CD4-positive, alpha-beta T cell treated with Interleukin-4 for 1 hour (primary cell): Measurements from ENCODE around the gene FYCO1.
"Not testable (repeated sequence)": the region's sequence is repeated elsewhere in the genome, so short reads cannot be mapped to it uniquely, and the experiment has no call there.

ENCODE experiments used
- DNase-seq, 2 donors: peaks; one replicate each; pipeline ENCODE4 v3.0.0-alpha.2; 2020 to 2022

Gene FYCO1

GRCh38 chr3:46008058-46008457, 12.4 kb upstream of the FYCO1 start:
- DNase-seq, result no peak

DNA sequence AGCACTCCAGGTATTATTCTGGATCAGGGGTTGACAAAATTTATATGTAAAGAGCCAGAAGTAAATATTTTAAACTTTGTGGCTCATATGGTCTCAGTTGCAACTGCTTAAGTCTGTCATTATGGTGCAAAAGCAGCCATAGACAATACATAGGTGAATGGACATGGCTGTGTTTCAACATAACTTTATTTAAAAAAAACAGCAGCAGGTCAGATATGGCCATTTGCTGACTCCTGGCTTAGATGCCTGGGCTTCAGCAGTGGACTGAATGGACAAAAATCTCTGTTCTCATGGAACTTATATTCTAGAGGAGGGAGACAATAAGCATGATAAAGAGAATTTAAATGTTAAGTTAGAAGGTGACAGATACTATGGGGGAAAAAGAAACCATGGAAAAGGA, 11.7 kb upstream of the FYCO1 start:
- DNase-seq, result no peak

GRCh38 chr3:46006238-46007032, 10.8 kb upstream of the FYCO1 start:
- no peak for DNase-seq

DNA sequence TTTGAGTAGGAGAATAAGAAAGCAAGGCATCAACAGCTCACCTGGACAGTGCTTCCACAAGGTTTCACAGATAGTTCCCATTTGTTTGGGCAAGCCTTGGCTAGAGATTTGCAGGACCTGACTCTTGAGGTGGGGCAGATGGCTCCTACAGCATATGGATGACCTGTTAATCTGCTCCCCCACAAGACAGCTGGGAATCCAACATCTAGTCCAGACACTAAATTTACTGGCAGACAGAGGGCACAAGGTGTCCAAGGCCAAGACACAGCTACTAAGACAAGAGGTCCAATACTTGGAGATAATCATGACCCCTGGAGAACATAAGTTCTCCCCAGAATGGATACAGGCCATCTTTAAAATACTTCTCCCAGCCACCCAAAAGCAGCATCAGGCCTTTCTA, 8.1 kb upstream of the FYCO1 start:
- not testable (repeated sequence) for DNase-seq

DNA sequence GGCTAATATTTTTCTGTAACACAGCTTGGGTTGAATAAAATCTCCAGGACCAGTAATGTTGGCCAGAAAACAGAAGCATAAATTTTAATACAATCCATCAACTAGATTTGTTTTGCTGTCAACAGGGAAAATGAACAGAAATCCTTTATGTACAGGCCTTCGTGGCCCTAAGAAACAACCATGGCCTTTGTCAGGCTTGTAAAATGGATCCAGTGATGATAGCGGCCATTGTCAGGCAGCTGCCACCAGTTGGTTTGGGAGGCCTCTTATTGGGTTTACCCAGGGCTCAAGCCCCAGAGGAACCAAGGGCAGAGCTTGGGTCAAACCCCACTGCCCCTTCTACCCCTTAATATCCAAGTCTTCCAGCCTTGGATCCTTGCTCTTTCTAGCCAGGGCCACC, 5.6 kb upstream of the FYCO1 start:
- no peak for DNase-seq

DNA sequence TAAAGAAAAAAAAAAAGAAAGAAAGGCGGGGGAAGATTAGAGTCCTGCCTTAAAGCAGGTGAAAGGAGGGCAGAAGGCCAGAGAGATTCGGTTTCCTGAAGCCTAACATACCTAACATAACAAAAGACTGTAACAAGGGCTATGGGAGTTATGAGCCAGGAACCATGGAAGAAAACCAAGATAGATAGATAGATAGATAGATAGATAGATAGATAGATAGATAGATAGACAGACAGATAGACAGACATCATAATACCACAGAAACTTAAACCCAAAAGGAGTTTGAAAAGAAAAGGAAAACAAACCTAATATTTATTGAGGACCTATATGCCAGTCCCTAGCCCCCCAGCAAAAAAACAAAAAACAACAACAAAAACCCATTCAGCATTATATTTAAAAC, 2.3 kb upstream of the FYCO1 start:
- no peak for DNase-seq

GRCh38 chr3:45997499-45997898, 1.9 kb upstream of the FYCO1 start:
- not testable (repeated sequence) for DNase-seq

DNA sequence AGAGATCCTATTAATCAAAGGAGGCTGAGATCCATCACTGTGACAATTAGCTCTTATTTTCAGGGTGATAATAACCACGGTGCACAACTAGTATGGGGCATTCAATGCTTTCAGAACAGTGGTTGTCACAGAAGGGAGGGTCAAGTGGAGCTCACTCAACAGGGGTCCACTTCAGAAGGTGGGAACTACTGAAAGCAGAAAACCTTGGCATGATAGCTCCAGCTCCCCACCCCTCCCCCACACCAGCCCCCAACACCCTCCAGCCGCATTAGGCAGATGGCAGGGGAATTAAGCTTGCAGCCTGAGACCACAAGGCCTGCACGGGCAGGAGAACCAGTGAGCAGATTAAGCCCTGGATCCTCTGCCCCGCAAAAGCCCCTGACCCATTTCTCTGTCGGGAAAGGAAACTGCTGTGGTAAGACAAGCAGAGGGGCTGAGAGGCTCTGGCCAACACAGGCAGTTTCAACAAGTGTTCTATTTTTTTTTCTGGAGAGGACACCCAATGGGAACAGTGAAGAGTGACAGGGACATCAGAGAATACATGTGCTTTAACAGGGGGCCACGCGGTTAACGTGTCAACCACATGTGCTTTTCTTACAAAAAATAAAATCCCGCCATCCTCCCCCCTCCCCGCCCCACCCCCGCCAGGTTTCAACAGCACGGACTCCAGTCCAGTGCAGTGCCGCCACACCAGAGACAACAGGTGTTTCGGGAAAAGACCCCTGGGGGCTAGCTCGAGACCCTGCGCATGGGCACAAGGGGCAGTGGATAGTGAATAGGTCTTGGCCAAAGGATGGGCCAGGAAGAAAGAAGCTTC, 997 bp downstream of the FYCO1 start:
- DNase-seq, result peak; percentile 52 to 71

DNA sequence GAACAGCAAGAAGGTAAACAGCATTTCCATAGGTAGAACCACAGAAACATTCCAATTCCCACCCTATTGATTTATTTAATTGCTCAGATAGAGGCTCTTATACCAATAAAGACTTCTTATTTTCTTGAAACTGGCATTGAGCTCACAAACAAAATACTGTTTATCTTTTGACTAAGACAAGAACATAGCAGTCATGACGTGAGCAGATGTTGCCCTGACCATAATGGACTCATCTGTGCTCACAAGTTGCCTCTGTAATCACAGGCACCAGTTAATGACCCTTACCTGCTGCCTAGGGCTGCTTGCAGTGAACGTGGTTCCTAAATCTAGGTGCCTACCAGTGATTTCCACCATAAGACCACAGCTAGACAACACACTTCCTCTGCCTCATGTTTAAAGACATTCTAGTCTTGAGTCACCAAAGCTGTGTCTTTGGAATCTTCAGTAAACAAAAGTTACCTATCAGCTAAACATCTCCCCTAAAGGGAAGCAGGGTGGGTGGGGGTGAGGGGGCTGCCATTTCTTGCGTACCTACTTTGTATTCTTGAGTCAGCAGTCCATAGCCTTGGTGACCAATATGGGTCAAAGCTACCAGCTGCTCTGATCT, 2.1 kb downstream of the FYCO1 start:
- peak; percentile 31 to 55 for DNase-seq

DNA sequence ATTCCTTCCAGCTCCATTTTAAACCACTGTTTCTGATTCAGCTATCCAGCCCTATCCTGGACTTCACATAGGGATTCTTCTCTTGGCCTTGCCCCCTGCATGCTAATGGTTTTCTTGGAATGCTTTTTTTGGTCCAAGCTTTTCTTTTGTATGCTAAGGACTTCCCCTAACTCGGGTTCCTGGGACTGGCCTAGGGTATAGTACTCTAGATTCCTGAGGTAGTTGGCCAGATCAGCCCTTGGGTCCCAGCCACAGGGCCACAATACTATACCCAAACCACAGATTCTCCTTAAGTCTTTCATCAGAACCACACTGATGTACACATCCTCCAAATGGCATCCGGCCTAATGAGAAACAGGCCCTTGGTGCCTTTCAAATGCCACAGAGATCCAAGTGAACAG, 2.8 kb downstream of the FYCO1 start:
- DNase-seq, result no peak

DNA sequence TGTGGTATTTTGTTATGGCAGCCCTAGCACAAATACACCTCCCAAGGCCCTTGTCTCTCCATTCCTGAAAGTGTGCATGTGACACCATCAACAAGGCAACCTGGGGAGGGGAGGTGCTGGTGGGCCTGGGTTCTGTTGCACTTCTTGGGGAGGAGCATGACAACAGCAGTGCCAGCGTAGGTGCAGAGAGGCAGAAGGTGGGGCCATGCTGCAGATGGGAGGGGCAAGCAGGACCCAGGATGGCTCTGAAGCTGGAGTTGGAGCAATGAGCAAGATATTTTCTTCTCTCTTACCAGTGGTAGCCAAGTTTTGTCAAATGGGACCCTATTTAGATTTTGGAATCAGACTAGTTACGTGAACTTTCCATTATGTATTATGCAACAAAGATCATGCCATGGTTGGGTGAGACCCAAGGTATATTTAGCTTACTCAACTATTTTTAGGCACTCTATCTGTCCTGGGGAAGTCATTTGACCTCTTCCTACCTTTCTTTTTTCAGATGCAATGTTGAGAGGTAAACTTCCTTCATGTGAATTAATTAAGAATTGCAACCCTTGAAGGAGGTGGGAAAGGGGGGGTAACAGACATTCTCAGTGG, 3.4 kb downstream of the FYCO1 start:
- DNase-seq, result no peak

DNA sequence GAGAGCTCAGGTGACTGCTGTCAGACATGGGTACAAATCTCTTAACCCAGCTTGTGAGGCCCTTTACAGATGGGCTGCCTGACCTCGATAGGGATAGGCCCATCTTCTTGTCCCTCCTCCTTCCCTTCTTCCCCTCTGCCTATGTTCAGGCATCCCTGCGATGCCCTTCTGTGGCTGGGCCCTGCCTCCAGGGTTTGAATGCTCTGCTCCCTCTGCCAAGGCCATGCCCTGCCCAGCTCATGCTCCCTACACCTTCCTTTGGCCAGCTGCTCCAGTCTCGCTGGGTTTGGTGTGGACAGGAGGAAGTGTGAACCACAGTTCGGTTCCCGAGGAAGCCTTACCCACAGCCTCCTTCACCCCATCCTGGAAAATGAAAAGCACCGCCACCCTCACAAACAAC, 4.3 kb downstream of the FYCO1 start:
- DNase-seq, result no peak

GRCh38 chr3:45990181-45990580, 5.4 kb downstream of the FYCO1 start:
- no peak for DNase-seq

DNA sequence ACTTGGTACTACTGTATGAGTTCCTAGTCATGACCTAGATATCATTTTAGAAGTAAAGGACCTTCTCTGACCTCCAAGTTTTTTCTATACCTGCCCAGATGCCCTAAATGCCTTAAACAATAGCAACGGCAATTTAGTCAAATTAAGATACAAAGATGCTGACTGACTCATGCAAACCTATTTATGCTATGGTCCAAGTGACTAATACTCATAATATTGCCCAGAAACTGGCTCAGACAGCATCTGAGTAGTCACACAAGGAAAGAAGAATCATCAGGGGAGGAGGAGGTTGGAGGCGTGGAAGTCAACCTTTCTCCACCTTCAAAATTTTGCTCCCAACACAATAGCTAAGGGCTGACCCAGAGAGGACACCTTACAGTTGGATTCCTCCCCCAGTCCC, 6.8 kb downstream of the FYCO1 start:
- DNase-seq, result no peak

- DNase-seq, result no peak
Measured at GRCh38 chr3:45988362-45988761, 7.3 kb downstream of the FYCO1 start.

DNA sequence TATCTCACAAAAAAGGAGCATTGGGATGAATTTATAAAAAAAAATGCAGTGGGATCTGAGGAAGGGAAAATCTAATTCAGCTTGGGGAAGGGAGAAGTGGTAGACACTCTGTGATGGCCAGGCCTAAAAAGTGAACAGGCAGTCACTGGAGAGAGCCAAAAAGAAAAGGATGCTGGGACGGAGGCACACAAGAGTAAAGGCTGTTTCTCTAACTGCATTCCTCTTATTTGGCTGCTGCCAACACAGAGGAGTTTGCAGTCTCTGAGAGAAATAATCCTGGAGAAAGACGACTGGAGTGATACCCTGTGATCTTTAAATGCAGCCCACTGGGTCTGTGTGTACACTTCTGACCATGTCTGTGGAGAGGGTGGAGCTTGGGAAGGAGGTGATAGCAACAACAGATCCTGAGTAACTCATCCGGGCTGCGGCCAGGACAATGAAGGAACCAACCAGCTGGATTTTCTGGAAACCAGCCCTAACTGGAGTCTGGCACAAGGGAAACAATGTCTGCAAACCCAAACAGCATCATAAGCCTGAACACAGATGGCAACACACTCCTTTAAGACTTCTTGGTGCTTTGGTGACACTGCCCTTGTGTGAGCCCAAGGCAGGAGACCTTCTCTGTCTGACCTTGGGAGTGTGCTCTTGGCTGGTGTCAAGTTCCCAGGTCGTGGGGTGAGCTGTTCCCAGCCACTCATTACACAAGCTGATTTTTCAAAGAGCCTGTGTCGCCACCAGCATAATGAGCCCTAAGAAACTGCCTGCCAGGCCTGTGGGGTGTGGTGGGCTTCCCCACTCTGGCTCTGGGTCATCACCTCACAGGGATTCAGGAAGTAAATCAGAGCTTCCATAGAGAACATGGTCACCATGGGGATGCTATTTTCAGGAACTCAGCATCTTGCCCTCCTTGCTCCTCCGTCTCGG, 8.0 kb downstream of the FYCO1 start:
- peak in 1 of 2 donors; percentile 25 for DNase-seq

DNA sequence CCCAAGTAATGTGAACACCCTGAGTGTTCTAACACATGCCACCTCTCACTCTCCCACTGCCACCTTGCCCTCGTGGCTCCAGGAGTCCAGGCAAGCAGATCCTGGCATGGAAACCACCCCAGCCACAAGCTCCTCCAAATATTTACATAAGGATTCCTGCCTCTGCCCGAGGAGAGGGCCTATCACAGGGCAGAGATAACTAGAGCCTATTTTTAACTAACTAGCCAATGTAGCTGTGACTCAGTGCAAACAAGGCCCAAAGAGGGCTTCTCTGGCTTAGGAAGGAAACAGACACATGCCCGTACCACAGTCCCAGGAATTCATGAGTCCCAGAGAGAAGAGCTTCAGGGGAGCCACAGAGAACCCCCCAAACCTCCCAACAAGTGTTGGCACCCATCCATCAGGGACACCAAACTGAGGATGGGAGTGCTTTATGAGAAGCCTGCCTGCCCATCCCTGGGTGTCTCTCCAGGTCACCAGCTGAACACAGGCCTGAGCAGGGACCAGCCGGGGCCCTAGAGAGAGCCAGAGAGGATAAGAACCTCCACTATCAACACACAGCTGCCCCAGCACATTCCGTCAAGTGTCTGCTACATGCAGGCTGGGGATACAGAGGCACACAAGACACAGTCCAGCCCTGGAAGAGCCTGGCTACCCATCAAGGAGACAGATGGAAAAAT, 9.2 kb downstream of the FYCO1 start:
- DNase-seq, result no peak

DNA sequence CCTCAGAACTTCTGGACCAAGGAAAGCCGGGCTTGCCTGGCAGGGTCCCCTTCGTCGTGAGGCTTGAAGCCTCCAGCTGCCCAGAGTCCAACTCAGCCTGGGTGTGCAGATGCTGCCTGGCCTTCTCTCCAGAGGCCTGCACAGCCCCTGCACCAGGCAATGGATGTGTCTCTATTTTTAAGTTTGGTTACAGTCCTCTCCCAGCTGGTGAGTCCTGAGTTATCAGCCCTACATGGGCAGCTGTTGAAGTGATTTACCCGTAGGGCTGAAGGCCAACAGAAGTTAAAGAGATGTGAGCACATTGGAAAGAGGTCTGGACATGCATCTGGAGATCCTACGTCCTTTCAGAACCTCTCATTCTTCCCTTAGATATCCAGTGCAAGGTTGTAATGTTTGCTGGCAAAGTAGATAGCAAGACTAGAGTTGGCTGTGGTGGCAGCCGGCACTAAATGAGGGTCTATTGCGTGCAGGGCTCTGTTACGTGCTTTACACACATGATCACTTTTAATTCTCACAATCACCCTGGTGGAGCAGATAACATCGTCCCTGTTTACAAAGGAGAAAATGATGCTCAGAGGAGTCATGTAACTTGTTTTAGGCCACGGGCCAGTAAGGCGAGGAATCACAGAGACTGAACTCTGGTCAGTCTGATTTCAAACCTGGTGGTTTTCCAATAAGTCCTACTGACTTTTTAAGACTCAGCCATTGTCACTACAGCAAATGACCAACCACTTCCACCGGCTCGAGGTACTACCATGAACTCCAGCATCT, 9.9 kb downstream of the FYCO1 start:
- DNase-seq, result no peak

GRCh38 chr3:45984331-45985312, 11.0 kb downstream of the FYCO1 start:
- no peak for DNase-seq

DNA sequence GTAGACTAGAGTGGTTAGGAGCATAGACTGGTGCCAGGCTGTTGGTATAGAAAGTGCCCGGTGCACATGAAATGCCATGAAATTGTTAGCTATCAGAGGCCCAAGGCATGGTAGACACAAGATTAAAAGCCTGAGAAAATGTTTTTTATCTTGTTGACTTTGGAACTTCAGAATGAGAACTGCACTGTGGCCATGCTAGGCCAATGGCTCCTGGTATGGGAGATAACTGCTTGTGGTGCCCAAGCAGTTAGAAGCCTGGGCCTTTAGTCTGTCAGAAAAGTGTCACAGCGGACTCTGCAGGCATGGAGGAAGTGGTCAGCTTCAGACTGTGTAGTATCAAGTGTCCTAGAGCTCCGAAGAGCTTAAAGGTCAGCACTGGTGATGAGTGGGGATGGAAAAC, 11.9 kb downstream of the FYCO1 start:
- no peak for DNase-seq
